DND-41 (cell line): ENCODE measurements around the gene KRTAP3-2.

Source experiments
- ATAC-seq: fragments of 200-7000 bp; cut with Tn5 transposase; 3 replicates; pipeline ENCODE4 v1.9.1; 2021; ENCODE audit warnings: low read depth; ENCODE audit not compliant: insufficient read depth
- DNase-seq: peaks from one replicate; pipeline ENCODE4 v3.0.0-alpha.2; 2020
- H2AFZ ChIP-seq: 2 replicates; pipeline ENCODE4 v1.6.0; 2012; ENCODE audit warnings: low read depth, low read length
- H3K27ac ChIP-seq: 2 replicates; pipeline ENCODE4 v1.5.1; 2012; ENCODE audit warnings: low read length, inconsistent platforms
- H3K27me3 ChIP-seq: fragments of 200-600 bp; sonication (generic); 2 replicates; pipeline ENCODE4 v1.6.0; 2012; ENCODE audit warnings: low read length, mild to moderate bottlenecking, inconsistent platforms; ENCODE audit not compliant: insufficient read depth, poor library complexity
- H3K36me3 ChIP-seq: 2 replicates; pipeline ENCODE4 v1.5.1; 2012; ENCODE audit warnings: low read length, inconsistent platforms; ENCODE audit not compliant: insufficient read depth
- H3K4me1 ChIP-seq: 2 replicates; pipeline ENCODE4 v1.5.1; 2012; ENCODE audit warnings: mild to moderate bottlenecking, low read length; ENCODE audit not compliant: insufficient read depth
- H3K4me2 ChIP-seq: 2 replicates; pipeline ENCODE4 v1.6.0; 2012; ENCODE audit warnings: mild to moderate bottlenecking, moderate library complexity, low read length, inconsistent platforms; ENCODE audit not compliant: insufficient read depth
- H3K4me3 ChIP-seq, 2 experiments: fragments of 200-600 bp in 1 of 2; shearing (Covaris generic) in 1 of 2; 2 replicates each; pipeline ENCODE4 v1.5.1; 2012 to 2016; ENCODE audit warnings: inconsistent platforms in 2 of 2, low read length in 2 of 2, mild to moderate bottlenecking in 2 of 2, low read depth in 1 of 2, moderate library complexity in 1 of 2
- H3K79me2 ChIP-seq: 2 replicates; pipeline ENCODE4 v1.6.0; 2012; ENCODE audit warnings: low read length, inconsistent platforms; ENCODE audit not compliant: insufficient read depth
- H3K9ac ChIP-seq: 2 replicates; pipeline ENCODE4 v1.6.0; 2012; ENCODE audit warnings: low read depth, mild to moderate bottlenecking, inconsistent platforms, low read length, moderate library complexity
- H3K9me3 ChIP-seq: 2 replicates; pipeline ENCODE4 v1.5.1; 2012; ENCODE audit warnings: low read length, moderate library complexity, mild to moderate bottlenecking, inconsistent platforms; ENCODE audit not compliant: insufficient read depth, severe bottlenecking
- H4K20me1 ChIP-seq: 2 replicates; pipeline ENCODE4 v1.6.0; 2012; ENCODE audit warnings: low read length; ENCODE audit not compliant: insufficient read depth
- EZH2 ChIP-seq: IDR thresholded peaks from 3 replicates; pipeline ENCODE4 v1.6.1; 2012; ENCODE audit warnings: borderline replicate concordance, low read depth, mild to moderate bottlenecking, moderate library complexity, low read length, inconsistent platforms; ENCODE audit not compliant: severe bottlenecking
- TF ChIP-seq, protein P1 (sequence below): IDR thresholded peaks from 2 replicates; pipeline ENCODE4 v1.5.1; 2012; ENCODE audit warnings: borderline replicate concordance, low read length, moderate library complexity, mild to moderate bottlenecking; ENCODE audit not compliant: poor library complexity, severe bottlenecking; ENCODE audit errors: extremely low read depth

KRTAP3-2 gene

DNA sequence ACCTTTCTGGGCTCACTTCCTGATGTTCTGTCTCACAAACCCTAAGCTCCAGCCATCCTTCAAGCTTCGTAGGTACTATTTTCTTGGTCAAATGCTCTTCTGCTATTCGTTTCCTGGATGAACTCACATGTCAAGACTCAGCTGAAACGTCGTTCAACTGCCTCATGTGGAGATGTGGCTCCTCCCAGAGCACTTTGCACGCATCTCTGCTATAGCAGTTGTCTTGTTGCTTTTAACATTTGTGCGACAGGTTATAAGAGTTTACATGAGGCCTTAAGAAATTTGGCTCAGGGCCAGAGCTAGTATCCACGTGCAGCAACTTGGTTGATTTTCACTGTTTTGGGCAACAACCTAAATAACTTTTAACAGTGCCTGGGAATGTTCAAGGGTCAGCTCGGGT, 12.8 kb downstream of the KRTAP3-2 start:
- no peak overlapping the region for H3K27ac ChIP-seq
- no peak overlapping the region for H3K4me3 ChIP-seq
- no peaks in the 10 kb centered on the region for H3K36me3 ChIP-seq
- H2AFZ ChIP-seq, result no peak overlapping the region
- H3K79me2 ChIP-seq, result no peaks in the 10 kb centered on the region
- no peaks in the 10 kb centered on the region for H4K20me1 ChIP-seq
- peaks cover 29% of the 10 kb centered on the region for H3K27me3 ChIP-seq
- no peak overlapping the region for H3K9ac ChIP-seq
- H3K4me2 ChIP-seq, result no peak overlapping the region
- no peak for TF ChIP-seq EZH2
- TF ChIP-seq, protein P1, sequence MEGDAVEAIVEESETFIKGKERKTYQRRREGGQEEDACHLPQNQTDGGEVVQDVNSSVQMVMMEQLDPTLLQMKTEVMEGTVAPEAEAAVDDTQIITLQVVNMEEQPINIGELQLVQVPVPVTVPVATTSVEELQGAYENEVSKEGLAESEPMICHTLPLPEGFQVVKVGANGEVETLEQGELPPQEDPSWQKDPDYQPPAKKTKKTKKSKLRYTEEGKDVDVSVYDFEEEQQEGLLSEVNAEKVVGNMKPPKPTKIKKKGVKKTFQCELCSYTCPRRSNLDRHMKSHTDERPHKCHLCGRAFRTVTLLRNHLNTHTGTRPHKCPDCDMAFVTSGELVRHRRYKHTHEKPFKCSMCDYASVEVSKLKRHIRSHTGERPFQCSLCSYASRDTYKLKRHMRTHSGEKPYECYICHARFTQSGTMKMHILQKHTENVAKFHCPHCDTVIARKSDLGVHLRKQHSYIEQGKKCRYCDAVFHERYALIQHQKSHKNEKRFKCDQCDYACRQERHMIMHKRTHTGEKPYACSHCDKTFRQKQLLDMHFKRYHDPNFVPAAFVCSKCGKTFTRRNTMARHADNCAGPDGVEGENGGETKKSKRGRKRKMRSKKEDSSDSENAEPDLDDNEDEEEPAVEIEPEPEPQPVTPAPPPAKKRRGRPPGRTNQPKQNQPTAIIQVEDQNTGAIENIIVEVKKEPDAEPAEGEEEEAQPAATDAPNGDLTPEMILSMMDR, result no peak
- ATAC-seq, result no peak
- DNase-seq, result no peak
- H3K9me3 ChIP-seq, result no peaks in the 10 kb centered on the region
- H3K4me1 ChIP-seq, result no peaks in the 10 kb centered on the region

DNA sequence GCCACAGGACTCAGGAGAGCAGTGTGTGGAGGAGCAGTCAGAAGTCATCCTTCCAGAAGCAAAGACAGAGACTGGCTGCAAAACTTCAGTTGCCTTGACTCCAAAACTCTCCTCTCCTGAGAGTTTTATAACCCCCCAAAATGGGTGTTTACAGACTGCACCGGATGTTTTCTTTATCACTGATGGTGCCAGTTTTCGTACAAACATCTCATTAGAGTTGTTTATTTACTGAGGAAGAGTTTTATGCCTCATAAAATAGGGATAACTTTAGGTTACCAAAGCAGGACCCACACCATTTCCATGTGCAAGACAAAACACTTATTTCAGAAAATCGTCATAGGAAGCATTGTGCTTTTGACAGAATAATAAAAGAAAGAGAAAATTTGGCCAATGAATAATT, 15.5 kb downstream of the KRTAP3-2 start, which contains the start of gene KRT40:
TSS of gene KRT40 (minus strand) at position 101 of the 400 bp plus-strand sequence. CDS start at position 48, 53 bp downstream.
- Histone ChIP-seq H3K36me3 (no peaks in the 10 kb centered on the region), H3K27ac (no peak within 1 kb of the TSS), H2AFZ (no peak within 1 kb of the TSS), H3K4me3 (no peak within 1 kb of the TSS), H3K9me3 (no peaks in the 10 kb centered on the region), H3K4me1 (no peaks in the 10 kb centered on the region), H3K27me3 (peaks cover 28% of the 10 kb centered on the region), H3K79me2 (no peaks in the 10 kb centered on the region), H4K20me1 (no peaks in the 10 kb centered on the region), H3K9ac (no peak within 1 kb of the TSS), H3K4me2 (no peak within 1 kb of the TSS)
- TF ChIP-seq EZH2, result no peak
- TF ChIP-seq, protein P1, result no peak
- ATAC-seq (no peak), DNase-seq (no peak)

DNA sequence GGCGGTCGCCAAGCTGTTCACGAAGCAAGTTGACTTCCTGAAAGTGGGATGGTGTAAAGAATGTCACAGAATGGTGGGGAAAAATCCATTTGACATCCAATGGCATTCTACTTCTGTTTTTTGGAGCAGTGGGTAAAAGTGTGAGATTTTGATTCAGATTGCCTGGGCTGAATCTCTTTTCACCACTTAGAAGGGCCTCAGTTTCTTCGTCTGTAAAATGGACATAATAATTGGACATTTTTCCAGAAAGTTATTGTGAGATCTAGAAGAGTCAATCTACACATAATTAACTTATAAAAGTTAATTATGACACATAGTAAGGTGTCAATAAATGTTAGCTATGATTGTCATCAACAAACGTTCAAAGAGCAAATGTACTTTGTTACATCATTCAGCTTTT, 18.6 kb downstream of the KRTAP3-2 start:
- no peaks in the 10 kb centered on the region for H3K4me1 ChIP-seq
- no peaks in the 10 kb centered on the region for H4K20me1 ChIP-seq
- ATAC-seq, result no peak
- DNase-seq, result no peak
- H2AFZ ChIP-seq, result no peak overlapping the region
- no peak overlapping the region for H3K9ac ChIP-seq
- no peaks in the 10 kb centered on the region for H3K9me3 ChIP-seq
- no peak overlapping the region for H3K4me2 ChIP-seq
- H3K36me3 ChIP-seq, result no peaks in the 10 kb centered on the region
- H3K27me3 ChIP-seq, result peaks cover 23% of the 10 kb centered on the region
- H3K79me2 ChIP-seq, result no peaks in the 10 kb centered on the region
- no peak for TF ChIP-seq EZH2
- TF ChIP-seq, protein P1, result no peak
- H3K4me3 ChIP-seq, result no peak overlapping the region
- no peak overlapping the region for H3K27ac ChIP-seq

- Histone ChIP-seq H3K79me2 (no peaks in the 10 kb centered on the region), H3K4me2 (no peak overlapping the region), H3K36me3 (no peaks in the 10 kb centered on the region), H3K27ac (no peak overlapping the region), H3K9ac (no peak overlapping the region), H3K9me3 (no peaks in the 10 kb centered on the region), H3K4me3 (no peak overlapping the region), H3K27me3 (peaks cover 23% of the 10 kb centered on the region), H3K4me1 (no peaks in the 10 kb centered on the region), H4K20me1 (no peaks in the 10 kb centered on the region), H2AFZ (no peak overlapping the region)
- TF ChIP-seq EZH2, result no peak
- TF ChIP-seq, protein P1, result no peak
- ATAC-seq (no peak), DNase-seq (no peak)
These were observed 19.1 kb downstream of the KRTAP3-2 start for GRCh38 chr17:40980596-40980995.
